GM08714 (cell line): ENCODE data around the gene HIRA.

Experiments used
- H3K4me3 ChIP-seq: fragments of 200-500 bp; sonication (Bioruptor generic); 2 replicates; pipeline ENCODE4 v1.5.1; 2014; ENCODE audit warnings: mild to moderate bottlenecking, low read length, inconsistent platforms
- ZNF274 ChIP-seq: IDR thresholded peaks from 2 replicates; pipeline ENCODE4 v1.6.1; 2012; ENCODE audit warnings: mild to moderate bottlenecking, low read depth, low read length

HIRA gene

GRCh38 chr22:19419464-19420178 lies 11.9 kb downstream of the HIRA start:
- no peak for TF ChIP-seq ZNF274
- H3K4me3 ChIP-seq = no peak overlapping the region

DNA sequence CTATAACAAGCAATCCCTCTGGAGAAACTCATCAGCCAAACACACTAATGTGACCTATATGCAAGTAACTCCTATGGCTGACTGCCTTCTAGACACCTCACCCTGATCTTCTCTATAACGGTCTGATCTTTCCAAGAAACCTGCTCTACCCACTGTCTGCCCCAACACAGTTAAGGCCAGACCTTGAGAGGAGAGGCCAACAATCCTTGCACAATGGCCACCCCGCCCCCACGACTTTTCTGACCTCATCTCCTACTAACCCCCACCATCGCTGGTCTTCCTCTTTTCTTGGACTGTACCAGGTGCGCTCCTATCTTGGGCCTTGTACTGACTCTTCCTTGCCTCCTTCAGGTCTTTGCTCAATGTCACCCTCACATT lies 12.5 kb downstream of the HIRA start:
- TF ChIP-seq ZNF274 = no peak
- H3K4me3 ChIP-seq = no peak overlapping the region

- no peak for TF ChIP-seq ZNF274
Measured at GRCh38 chr22:19412923-19413322, 18.6 kb downstream of the HIRA start.

DNA sequence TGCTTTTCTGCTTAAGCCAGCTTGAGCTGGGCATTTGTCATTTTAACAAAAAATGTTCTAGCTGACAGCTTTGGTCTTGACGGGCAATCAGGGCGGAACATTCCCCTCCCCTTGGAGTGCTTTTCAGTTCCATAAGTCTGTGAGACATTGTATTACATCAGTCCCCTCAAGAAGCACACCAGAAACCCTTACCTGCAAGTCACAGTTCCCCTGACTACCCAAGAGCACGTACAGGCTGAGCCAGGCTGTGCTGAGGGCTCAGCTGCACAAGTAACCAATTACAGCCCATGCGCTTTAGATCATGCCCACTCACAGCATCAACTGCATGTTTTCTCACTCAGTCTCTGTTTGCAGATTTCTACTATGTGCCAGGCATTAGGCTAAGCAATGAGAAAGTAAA lies 19.1 kb downstream of the HIRA start:
- no peak for TF ChIP-seq ZNF274
- no peak overlapping the region for H3K4me3 ChIP-seq

More at GRCh38 chr22:19412923-19413322, 18.6 kb downstream of the HIRA start:
- H3K4me3 ChIP-seq = no peak overlapping the region

DNA sequence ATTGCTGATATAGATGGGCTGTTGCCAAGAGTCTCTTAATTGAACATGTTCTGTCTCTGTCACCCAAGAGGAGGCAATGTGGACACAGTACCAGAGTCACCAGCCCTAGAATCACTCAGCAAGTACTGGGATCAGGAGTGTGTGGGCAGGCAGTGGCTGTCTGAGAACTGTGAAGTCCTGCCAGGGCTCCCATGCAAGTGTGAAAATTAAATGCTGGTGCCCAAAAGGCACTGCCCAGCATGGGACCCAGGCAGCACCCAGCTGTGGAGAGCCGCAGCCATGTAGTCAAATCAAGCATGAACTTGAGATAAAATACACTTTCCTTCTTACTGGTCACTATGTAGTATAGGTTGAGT lies 19.9 kb downstream of the HIRA start:
- no peak for TF ChIP-seq ZNF274
- H3K4me3 ChIP-seq = no peak overlapping the region

DNA sequence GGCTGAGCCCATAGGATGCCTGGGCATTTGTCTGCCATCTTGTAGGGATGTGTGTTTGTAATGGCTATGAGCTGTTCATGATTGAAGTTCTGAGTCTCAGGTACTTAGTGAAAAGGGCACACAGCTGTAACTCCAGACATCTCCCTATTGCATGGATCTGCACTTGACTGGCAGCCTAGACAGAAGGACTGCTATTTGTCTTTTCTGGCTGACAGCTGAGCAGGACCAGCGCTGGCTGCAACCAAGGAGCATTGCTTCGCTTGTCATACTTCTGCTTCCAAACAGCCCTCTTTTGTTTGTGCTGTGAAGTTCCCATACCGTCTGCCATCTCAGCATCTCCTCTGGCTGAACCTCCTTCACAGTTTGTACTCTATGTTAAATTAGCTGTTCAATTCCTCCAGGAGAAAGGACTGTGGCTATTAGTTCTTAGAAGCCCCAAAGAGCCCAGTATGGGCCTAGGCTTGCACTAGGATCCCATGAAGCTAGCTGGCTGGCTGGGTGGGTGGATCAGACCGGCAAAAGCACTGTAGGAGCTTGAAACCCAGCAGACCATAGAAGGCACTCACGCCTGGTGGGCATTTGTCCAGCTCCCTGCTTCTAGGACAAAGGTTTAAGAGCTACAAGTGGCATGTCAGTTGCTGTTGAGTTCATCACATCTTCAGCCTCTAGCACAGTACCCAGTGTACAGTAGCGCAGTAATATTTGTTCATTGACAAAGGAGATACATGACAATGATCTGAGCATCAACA lies 20.4 kb downstream of the HIRA start:
- H3K4me3 ChIP-seq = no peak overlapping the region
- TF ChIP-seq ZNF274 = no peak

DNA sequence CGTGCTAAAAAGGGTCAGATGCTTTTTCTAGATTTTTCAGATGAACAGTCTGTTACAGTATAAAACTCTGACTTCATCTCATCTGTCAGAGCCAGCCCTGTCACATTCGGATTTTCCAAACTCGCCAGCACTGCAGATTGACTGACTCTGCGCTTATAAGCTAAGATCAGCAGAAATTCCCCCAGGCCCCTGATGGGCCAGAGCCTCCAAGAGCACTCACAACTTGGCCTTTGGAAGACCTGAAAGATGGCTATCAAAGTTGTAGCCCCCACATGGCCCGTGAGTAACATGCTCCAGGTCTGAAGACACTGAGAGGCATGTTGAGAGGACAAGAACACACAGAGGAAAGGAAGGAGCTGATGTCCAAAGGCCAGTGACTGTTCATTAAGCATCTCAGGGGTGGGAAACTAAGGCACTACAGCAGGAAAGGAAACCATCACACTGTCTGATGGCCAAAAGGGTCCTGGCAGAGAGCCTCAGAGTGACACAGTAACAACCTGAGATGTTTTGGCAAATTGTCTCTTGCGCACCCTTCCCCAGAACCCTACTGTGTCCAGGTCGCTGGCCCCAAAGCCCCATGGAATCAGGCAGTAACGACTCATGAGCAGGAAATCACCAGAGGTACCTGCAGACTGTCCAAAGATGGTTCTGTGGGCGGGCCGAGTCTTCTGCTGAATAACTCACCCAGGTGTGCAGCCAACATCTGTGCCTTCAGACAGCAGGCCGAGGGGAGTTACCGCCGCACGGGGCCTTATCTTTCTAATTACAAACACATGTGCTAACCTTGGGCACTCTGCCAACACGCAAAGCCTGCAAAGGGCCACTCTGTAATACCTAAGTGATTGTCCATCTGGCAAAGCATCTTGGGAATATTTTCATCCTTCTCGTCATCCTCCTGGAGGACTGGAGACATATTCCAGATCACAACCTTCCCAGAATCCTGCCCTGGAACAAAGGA lies 23.6 kb downstream of the HIRA start:
- TF ChIP-seq ZNF274 = no peak
- no peak overlapping the region for H3K4me3 ChIP-seq

GRCh38 chr22:19406846-19407245 lies 24.7 kb downstream of the HIRA start:
- no peak for TF ChIP-seq ZNF274
- H3K4me3 ChIP-seq = no peak overlapping the region

GRCh38 chr22:19406281-19406811 lies 25.2 kb downstream of the HIRA start:
- TF ChIP-seq ZNF274 = no peak
- no peak overlapping the region for H3K4me3 ChIP-seq

GRCh38 chr22:19405652-19406051 lies 25.9 kb downstream of the HIRA start:
- no peak for TF ChIP-seq ZNF274
- no peak overlapping the region for H3K4me3 ChIP-seq

DNA sequence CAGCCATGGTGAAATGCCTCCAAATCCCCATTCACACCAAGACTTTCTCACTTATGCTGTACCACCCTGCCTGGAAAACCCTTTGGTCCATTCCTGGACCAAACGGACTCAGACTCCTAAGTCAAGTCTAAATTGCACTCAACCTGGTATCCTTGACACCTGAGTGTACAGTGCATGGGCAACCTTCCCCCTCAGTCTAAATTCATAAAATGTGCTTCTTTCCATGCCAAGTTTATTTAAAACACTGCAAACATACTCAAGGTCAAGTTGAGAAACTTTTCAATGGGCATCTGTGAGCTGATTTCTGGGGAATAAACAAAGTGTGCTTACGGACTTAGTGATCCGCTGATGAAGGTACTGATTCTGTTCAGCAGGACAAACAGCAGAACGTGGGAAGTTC lies 26.4 kb downstream of the HIRA start:
- no peak overlapping the region for H3K4me3 ChIP-seq
- no peak for TF ChIP-seq ZNF274

GRCh38 chr22:19404676-19405075 lies 26.9 kb downstream of the HIRA start:
- TF ChIP-seq ZNF274 = no peak

GRCh38 chr22:19402642-19403191 lies 28.8 kb downstream of the HIRA start:
- no peak overlapping the region for H3K4me3 ChIP-seq
- TF ChIP-seq ZNF274 = no peak

More at GRCh38 chr22:19404676-19405075, 26.9 kb downstream of the HIRA start:
- no peak overlapping the region for H3K4me3 ChIP-seq

DNA sequence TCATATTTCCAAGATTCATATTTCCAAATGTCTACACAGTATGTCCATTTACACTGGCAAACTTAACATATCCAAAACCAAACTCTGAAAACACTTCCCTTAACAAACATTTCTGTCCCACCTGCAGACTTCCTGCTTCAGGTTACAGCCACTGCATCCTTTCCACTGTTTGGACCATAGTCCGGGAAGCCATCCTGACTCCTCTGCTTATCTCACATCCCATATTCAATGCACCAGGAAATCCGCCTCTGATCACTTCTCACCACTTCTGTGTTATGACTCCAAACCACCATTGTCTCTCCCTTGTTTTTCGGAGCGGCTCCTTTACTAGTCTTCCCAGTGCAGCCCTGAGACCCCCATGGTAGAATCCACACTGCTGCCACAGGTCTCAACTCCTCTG lies 30.1 kb downstream of the HIRA start:
- TF ChIP-seq ZNF274 = no peak

GRCh38 chr22:19400881-19401280 lies 30.7 kb downstream of the HIRA start:
- no peak for TF ChIP-seq ZNF274
- no peak overlapping the region for H3K4me3 ChIP-seq

More for the DNA sequence above, 30.1 kb downstream of the HIRA start:
- no peak overlapping the region for H3K4me3 ChIP-seq
